ENCODE measurements around the gene CETN2.

Gene CETN2

GRCh38 chrX:152819266-152819665 is 11.3 kb downstream of the CETN2 start:
- H3K4me3 ChIP-seq (ENCODE audit: low read depth, low read length) = no peak overlapping the region

GRCh38 chrX:152818356-152818755 is 12.2 kb downstream of the CETN2 start:
- no peak overlapping the region for H3K4me3 ChIP-seq (ENCODE audit: low read depth, low read length)
- TF ChIP-seq CTCF (IDR thresholded peaks at IDR 0.05; ENCODE audit: borderline replicate concordance, insufficient read depth, low read depth, low read length) = no peak

More at GRCh38 chrX:152819266-152819665, 11.3 kb downstream of the CETN2 start:
- no peak for TF ChIP-seq CTCF (IDR thresholded peaks at IDR 0.05; ENCODE audit: borderline replicate concordance, insufficient read depth, low read depth, low read length)

- TF ChIP-seq CTCF (IDR thresholded peaks at IDR 0.05; ENCODE audit: borderline replicate concordance, insufficient read depth, low read depth, low read length) = peak; percentile 28; the same call in 1 of the 2 replicates
Observed at GRCh38 chrX:152817078-152817764, 13.3 kb downstream of the CETN2 start.

GRCh38 chrX:152814048-152814447 is 16.5 kb downstream of the CETN2 start:
- H3K4me3 ChIP-seq (ENCODE audit: low read depth, low read length) = no peak overlapping the region
- no peak for TF ChIP-seq CTCF (IDR thresholded peaks at IDR 0.05; ENCODE audit: borderline replicate concordance, insufficient read depth, low read depth, low read length)

More at GRCh38 chrX:152817078-152817764, 13.3 kb downstream of the CETN2 start:
- no peak overlapping the region for H3K4me3 ChIP-seq (ENCODE audit: low read depth, low read length)

- H3K4me3 ChIP-seq (ENCODE audit: low read depth, low read length) = no peak overlapping the region
- no peak for TF ChIP-seq CTCF (IDR thresholded peaks at IDR 0.05; ENCODE audit: borderline replicate concordance, insufficient read depth, low read depth, low read length)
Observed at GRCh38 chrX:152813206-152813605, 17.4 kb downstream of the CETN2 start.

GRCh38 chrX:152810403-152810802 is 20.2 kb downstream of the CETN2 start:
- no peak overlapping the region for H3K4me3 ChIP-seq (ENCODE audit: low read depth, low read length)
- no peak for TF ChIP-seq CTCF (IDR thresholded peaks at IDR 0.05; ENCODE audit: borderline replicate concordance, insufficient read depth, low read depth, low read length)

GRCh38 chrX:152806035-152806434 is 24.5 kb downstream of the CETN2 start:
- no peak for TF ChIP-seq CTCF (IDR thresholded peaks at IDR 0.05; ENCODE audit: borderline replicate concordance, insufficient read depth, low read depth, low read length)

More at GRCh38 chrX:152806035-152806434, 24.5 kb downstream of the CETN2 start:
- H3K4me3 ChIP-seq (ENCODE audit: low read depth, low read length) = no peak overlapping the region
